ENCODE results near the gene DENND4B.

GRCh38 chr1:153916297-153916696 is 30.2 kb downstream of the DENND4B start:
- TF ChIP-seq CTCF (conservative IDR thresholded peaks at IDR 0.05) (no peak), EZH2 (IDR thresholded peaks at IDR 0.05; ENCODE audit: low read depth) (no peak)
